ENCODE data around the gene MARCHF6.
"Not testable (repeated sequence)": the region's sequence is repeated elsewhere in the genome, so short reads cannot be mapped to it uniquely, and the experiment has no call there.

Gene MARCHF6

DNA sequence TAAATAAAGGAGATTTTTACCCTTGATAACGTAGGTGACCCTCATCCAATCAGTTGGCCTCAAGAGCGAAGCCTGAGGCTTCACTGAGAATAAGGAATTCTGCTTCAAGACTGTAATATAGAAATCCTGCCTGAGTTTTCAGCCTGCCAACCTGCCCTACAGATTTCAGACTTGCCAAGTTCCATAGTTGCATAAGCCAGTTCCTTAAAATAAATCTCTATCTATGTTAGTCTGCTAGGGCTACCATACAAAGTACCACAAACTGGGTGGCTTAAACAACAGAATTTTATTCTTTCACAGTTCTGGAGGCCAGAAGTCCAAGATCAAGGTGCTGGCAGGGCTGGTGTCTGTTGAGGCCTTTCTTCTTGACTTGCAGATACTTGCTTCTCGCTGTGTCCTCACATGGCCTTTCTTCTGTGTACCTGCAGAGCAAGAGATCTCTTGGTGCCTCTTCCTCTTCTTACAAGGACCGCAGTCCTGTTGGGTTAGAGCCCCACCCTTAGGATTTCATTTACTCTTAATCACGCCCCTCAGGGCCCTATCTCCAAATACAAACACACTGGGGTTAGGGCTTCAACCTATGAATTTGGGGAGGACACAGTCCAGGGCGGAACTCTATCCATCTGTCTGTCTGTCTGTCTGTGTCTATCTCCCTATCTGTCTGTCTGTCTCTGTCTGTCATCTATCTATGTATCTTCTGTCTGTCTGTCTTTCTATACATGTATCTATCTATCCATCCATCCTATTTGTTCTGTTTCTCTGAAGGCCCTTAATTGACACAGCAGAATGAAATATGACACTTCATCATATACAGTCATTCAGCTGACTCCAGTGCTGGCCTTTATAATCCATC lies 28.8 kb upstream of the MARCHF6 start:
- no peak for DNase-seq

DNA sequence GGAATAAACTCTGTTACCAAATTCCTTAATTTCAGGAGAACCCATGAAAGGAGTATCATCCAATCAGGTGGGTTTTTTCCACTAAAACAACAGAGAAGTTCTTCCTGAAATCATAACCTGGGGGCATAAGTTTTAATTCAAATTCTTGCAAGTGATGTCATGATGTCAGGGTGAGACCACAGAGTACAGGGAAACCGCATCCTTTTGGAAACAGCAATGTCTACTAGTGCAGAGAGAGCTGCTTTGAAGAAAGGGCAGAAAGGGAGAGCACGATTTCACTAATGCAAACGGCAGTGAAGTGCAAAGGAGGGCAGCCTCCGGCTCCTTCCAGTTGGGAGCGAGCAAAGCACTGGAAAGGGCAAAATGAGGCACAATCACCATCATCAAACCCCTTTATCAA lies 25.2 kb upstream of the MARCHF6 start:
- no peak for DNase-seq

- no peak for DNase-seq
These were observed 24.1 kb upstream of the MARCHF6 start for GRCh38 chr5:10329446-10329819.

- no peak for DNase-seq
These were observed 23.5 kb upstream of the MARCHF6 start for GRCh38 chr5:10329820-10330481.

GRCh38 chr5:10330511-10331230 lies 22.8 kb upstream of the MARCHF6 start:
- no peak for DNase-seq

DNA sequence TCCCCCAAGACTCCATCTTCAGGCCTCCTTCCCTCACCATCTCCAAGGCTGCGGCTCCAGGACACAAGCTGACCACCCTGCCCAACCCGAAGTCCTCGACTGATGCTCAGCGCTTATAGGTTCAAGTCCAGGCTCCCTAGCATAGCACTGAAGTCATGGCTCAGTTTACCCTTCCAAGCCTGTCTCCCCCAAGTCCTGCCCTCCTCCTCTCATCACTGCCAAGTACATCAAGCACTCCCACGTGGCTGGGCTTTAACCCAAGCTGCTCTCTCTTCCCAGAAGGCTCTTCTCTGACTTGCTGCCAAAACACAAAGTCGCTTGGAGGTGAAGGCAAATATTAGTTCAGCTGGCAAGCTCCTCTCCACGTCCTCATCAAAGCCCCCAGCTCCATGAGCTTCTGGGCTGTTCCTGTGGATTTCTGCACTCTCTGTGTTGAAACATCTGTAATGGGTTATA lies 22.1 kb upstream of the MARCHF6 start:
- DNase-seq = no peak

DNA sequence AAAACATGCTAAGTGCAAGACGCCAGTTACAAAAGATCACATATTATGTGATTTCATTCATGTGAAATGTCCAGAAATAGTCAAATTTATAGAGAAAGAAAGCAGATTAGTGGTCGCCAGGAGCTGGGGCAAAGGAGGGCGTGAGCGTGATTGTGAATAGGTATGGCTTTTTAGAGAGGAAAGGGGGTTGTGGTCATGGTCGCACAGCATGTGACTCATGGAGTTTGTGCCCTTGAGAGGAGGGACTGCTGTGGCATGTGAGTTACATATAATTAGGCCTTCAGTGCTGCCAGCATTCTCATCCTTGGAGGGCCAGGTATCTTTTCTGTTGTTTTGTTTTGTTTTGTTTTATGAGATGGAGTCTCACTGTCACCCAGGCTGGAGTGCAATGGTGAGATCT lies 21.2 kb upstream of the MARCHF6 start:
- DNase-seq = no peak

GRCh38 chr5:10333154-10334006 lies 20.1 kb upstream of the MARCHF6 start:
- no peak for DNase-seq

GRCh38 chr5:10334831-10335230 lies 18.7 kb upstream of the MARCHF6 start:
- no peak for DNase-seq

DNA sequence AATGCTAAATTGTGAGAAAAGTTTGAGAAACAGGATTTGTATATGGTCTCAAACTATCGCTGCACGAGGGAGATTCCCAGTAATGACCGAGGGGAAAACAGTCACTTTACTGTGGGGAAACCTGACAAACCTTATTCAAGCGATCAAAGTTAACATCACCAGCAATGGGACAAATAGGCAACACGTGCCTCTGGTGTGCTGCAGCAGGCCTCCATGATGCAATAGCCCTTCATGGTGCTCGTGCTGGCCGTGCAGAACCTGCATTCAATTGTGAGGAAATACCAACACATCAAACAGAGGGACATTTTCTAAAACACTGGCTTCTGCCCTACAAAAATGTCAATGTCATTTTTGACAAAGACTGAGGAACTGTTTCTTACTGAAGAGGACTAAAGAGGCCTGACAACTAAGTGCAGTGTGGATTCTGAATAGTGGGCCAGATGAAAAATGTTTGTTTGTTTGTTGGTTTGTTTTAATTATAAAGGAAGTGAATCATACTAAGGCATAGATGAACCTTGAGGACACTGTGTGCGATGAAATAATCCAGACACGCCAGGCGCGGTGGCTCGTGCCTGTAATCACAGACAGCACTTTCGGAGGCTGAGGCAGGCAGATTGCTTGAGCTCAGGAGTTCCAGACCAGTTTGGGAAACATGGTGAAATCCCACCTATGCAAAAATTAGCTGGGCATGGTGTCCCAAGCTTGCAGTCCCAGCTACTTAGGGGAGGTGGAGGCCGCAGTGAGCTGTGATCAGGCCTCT lies 17.6 kb upstream of the MARCHF6 start:
- DNase-seq = no peak

- no peak for DNase-seq
These were observed 16.4 kb upstream of the MARCHF6 start for GRCh38 chr5:10337107-10337506.

DNA sequence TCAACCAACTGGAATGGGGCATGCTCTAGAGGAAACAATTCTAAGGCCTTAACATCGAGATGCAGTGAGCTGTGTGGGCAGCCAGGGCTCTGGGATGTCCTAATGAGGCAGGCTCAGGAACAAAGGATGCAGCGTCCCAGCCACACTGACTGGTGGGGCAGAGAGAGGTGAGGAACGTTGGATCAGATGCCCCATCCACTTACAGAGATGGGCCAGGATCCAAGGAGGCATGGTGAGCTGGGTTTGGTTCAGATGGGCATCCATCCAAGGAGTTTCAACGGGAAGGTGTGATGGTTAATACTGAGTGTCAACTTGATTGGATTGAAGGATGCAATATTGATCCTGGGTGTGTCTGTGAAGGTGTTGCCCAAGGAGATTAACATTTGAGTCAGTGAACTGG lies 15.5 kb upstream of the MARCHF6 start:
- no peak for DNase-seq

GRCh38 chr5:10338686-10339057 lies 14.8 kb upstream of the MARCHF6 start:
- no peak for DNase-seq

DNA sequence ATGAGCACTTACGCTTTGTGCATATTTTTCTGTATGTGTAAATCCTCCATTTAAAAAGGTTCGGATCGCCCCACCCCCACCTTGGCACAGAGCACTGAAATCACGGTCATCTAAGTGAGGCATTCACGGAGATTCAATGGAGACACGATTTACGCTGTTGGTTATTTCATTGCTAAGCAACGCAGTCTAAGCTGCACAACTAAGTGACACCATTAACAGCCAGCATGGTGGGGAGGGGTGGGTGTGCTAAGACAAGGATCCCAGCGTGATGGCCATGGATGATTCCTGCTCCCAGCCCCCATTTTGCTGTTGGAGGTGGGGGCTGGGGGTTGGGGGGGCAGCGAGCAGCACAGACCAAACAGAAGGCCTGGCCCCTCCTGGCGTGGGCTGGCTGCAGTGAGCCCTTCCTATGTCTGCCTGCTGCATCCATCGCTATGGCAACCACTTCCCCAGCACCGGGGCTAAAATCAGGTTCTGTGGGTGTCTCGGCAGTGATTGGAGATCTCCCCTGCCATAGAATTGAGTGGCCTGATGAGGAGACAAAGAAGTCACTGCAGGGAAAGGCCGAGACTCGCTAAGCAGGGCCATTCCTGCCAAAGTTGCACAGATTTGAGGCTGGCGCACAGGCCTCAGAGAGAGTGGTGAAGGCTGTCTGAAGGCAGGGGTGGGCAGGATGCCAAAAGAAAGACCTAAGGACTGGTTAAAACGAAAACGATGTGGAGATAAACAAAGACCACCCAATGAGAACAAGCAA lies 14.3 kb upstream of the MARCHF6 start:
- DNase-seq = no peak

DNA sequence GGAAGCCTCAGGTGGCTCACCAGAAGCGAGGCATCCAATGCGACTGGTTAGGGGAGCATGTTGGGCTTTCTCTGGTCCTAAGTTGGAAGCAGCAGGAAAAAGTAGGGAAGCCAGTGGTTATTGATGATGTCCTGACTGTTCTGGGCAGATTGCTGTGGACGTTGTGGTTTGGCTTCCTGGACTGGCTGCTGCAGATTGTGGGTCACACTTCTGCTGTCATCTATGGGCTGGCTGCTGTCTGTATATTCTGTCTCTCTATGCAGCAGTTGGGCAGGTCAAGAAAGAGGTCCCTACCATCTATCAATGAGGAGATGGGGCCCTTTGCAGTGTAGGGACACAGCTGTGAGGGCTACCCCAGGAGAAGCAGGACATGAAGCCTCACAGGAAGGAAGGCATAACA lies 13.5 kb upstream of the MARCHF6 start:
- no peak for DNase-seq

- no peak for DNase-seq
These were observed 10.0 kb upstream of the MARCHF6 start for GRCh38 chr5:10343486-10343885.

- DNase-seq = not testable (repeated sequence)
These were observed 8.9 kb upstream of the MARCHF6 start for GRCh38 chr5:10344461-10345106.

DNA sequence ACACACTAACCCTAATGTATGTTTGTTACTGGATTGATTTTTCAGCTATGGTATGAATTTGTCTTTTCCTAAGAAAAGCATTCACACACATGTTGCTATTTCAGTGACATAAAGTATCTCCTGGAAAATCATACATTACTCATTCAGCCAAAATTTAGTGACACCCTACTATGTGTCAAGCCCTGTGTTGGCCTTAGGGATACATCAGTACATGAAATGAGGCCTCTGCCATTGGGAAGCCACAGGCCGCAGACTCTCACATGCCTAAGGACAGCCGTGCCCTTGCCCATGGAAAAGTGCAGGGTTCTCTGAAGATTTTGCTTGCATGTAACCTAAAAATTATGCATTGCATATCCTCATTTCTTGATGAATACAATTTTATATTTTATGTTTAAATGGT lies 5.2 kb upstream of the MARCHF6 start:
- no peak for DNase-seq

- no peak for DNase-seq
These were observed 2.1 kb upstream of the MARCHF6 start for GRCh38 chr5:10351199-10351905.

GRCh38 chr5:10351919-10352318 lies 1.6 kb upstream of the MARCHF6 start:
- DNase-seq = no peak
